Hematopoietic multipotent progenitor cell treated with erythropoietin and hydrocortisone succinate and interleukin-3 and kit ligand, for 15 days (in vitro differentiated cells): ENCODE results near the gene PGAP2.

Source experiments
- DNase-seq: peaks from one replicate; pipeline ENCODE4 v3.0.0-alpha.2; 2015; ENCODE audit warnings: low spot score

Gene PGAP2

GRCh38 chr11:3855808-3856491, 47.6 kb downstream of the PGAP2 start:
- no peak for DNase-seq

DNA sequence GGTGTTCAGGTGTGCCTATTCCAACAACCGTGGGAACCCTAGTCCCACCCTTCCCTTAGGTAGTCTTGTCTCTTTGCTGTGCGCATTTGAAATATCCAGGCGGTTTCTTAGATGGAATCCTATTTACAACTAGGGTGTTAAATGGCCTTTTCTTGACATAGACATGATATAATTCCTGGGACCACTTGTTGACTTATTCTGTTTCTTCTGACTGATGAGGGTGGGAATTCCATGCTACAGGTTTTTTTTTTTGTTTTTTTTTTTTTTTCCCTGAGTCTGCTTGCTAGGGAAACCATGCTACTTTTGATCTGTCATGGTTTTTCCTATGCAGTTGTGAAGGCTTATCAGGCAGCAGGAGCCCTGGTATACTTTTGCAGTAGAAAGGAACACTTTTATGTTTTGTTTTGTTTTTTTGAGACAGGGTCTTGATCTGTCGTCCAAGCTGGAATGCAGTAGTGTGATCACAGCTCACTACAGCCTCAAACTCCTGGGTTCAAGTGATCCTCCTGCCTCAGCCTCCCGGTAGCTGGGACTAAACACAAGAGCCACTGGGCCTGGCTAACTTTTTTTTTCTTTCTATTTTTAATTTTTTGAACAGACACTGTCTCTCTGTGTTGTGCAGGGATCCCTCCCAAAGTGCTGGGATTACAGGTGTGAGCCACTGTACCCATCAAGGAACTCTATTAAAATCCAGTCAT, 48.6 kb downstream of the PGAP2 start:
- DNase-seq = no peak

DNA sequence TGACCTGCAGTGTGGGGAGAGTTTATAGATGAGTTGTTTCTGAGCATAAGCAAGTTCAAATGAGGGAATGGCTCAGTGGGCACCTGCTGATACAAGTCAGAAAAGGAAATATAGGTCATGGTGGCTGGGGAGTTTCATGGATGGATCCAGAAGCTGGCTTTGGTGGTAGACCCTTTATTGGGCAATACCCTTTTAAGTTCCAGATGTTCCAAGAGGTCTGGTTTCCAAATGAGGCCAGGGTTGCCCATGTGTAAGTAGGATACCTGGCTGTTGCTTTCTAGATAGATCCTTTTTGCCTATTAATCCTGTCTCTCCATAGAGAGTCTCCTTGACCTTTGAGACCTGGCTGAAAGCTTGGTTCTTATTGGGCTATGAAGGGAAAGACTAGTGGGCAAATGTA, 49.3 kb downstream of the PGAP2 start:
- no peak for DNase-seq

DNA sequence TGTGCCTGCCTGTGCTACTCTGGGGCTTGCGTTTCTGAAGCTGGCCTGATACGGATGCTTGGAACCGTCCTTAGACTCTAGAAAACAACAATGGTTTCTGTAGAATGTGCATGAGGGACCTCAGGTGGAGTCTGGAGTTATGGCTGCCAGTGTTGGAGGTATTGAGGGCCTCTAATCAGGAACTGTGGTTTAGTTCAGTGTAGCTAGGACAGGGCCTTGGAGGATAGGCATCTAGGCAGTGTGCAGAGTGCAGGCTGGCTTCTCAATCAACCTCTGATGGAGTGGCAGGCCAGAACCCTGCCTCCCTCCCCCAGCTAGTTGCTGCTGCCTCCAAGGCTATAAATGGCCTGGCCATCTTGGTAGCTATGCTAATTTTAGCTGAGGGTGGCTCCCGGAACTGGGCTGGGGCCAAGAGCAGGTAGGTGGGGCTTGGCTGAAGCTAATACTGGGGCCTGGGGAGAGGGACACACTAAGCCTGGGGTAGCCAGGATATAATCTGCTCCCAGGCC, 51.1 kb downstream of the PGAP2 start:
- DNase-seq = peak; percentile 56

GRCh38 chr11:3860375-3860774, 52.0 kb downstream of the PGAP2 start:
- no peak for DNase-seq

DNA sequence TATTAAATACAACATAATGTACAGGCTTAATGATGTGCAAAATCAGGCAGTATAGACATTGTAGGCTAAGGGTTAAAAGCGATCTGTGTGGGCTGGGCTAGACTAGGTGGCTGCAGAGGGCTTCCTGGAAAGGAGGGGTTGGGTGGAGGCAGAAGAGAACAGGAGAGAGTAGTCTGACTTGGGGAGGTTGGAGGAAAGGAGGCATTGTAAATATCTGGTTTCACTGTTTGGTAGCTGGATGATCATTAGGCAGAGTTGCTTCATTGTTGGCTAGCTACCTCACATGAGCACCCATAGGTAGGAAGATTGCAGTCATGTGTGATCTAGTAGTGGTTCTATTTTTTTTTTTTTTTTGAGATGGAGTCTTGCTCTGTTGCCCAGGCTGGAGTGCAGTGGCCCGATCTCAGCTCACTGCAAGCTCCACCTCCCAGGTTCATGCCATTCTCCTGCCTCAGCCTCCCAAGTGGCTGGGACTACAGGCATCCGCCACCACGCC, 52.6 kb downstream of the PGAP2 start:
- peak; percentile 53 for DNase-seq

DNA sequence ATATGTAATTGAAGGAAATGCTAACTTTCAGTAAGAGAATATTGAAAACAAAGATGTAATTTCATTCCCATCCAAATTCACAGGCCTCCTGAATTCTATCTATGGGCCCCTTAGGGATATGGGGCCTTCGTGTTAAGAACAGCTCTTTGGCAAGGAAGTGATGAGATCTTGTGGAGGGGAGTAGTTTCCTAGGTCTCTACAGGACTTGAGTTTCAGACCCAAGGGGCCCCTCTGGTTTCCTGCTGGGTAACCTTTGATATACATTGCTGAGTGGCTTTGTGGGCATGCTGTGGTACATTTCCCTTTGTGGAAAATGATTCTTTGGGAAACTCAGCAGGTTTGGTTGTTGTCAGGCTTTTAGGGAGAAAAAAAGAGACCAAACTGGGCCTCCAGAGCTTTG, 53.3 kb downstream of the PGAP2 start:
- DNase-seq = no peak

GRCh38 chr11:3865388-3866193, 57.2 kb downstream of the PGAP2 start:
- DNase-seq = no peak

GRCh38 chr11:3866206-3866605, 57.8 kb downstream of the PGAP2 start:
- peak; percentile 39 for DNase-seq

DNA sequence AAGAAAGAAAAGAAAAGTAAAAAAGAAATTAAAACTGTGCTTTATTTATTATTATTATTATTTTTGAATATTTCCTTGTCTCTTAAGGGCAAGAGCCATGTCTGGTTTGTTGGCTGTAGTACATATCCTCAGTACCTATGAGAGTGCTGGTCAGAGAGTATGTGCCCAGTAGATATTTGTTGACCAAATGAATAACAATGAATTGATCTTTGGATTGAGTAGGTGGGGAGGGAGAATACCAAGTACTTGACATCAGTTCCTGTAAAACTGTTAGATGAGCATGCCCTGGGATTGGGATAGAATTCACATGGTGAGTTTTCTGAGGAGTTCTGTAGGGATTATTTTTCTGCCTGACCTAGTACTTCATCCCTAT, 58.5 kb downstream of the PGAP2 start:
- DNase-seq = no peak

GRCh38 chr11:3867209-3868091, 59.1 kb downstream of the PGAP2 start:
- DNase-seq = no peak

GRCh38 chr11:3873712-3874349, 65.5 kb downstream of the PGAP2 start:
- DNase-seq = no peak
